H1 (cell line): ENCODE measurements around the gene YRDC. TPM values are rescaled to one million over a fixed set of nuclear protein-coding genes. Genes with fewer than 3 reads are reported as not detected.

Source experiments
- BRCA1 ChIP-seq: IDR thresholded peaks from 2 replicates; pipeline ENCODE4 v1.6.1; 2012; ENCODE audit warnings: low read depth, low read length, improper control_type of control experiment
- CHD1 ChIP-seq: IDR thresholded peaks from 2 replicates; pipeline ENCODE4 v1.6.1; 2012; ENCODE audit warnings: low read depth, low read length, improper control_type of control experiment
- EP300 ChIP-seq, 2 experiments: IDR thresholded peaks; 1 replicate in 1 of 2; 2 replicates in 1 of 2; pipeline ENCODE4 v1.6.1; 2011 to 2012; ENCODE audit warnings: low read depth in 2 of 2, low read length in 2 of 2, mild to moderate bottlenecking in 2 of 2, borderline replicate concordance in 1 of 2, inconsistent platforms in 1 of 2, moderate library complexity in 1 of 2
- FOSL1 ChIP-seq: IDR thresholded peaks from 2 replicates; pipeline ENCODE4 v1.6.1; 2011; ENCODE audit warnings: mild to moderate bottlenecking, low read depth, low read length, moderate library complexity; ENCODE audit not compliant: insufficient read depth
- GABPA ChIP-seq: IDR thresholded peaks from 2 replicates; pipeline ENCODE4 v1.6.1; 2011; ENCODE audit warnings: mild to moderate bottlenecking, low read length, moderate library complexity, borderline replicate concordance; ENCODE audit not compliant: insufficient read depth
- HDAC6 ChIP-seq: IDR thresholded peaks from one replicate; pipeline ENCODE4 v1.7.1; 2012; ENCODE audit warnings: low read depth, mild to moderate bottlenecking, inconsistent platforms, low read length, moderate library complexity
- JUND ChIP-seq: IDR thresholded peaks from 2 replicates; pipeline ENCODE4 v1.6.1; 2011; ENCODE audit warnings: mild to moderate bottlenecking, improper control_type of control experiment, low read length
- KDM1A ChIP-seq: fragments of 200-600, 300-600 bp; sonication (generic); IDR thresholded peaks from 2 replicates; pipeline ENCODE4 v1.7.1; 2016; ENCODE audit warnings: mild to moderate bottlenecking, low read length, borderline replicate concordance
- SP4 ChIP-seq: IDR thresholded peaks from 2 replicates; pipeline ENCODE4 v1.6.1; 2012; ENCODE audit warnings: low read length, inconsistent platforms
- TBP ChIP-seq: IDR thresholded peaks from 2 replicates; pipeline ENCODE4 v1.6.1; 2011; ENCODE audit warnings: low read depth, low read length, improper control_type of control experiment
- polyA plus RNA-seq, 7 experiments: library from polyadenylated mRNA; depleted of rRNA in 3 of 7; stranded (reverse) in 5 of 7; unstranded in 2 of 7; fragments of >200 nt in 5 of 7; fragments of 200-250 nt in 2 of 7; gene quantifications; 1 replicate in 5 of 7; 2 replicates in 1 of 7; 4 replicates in 1 of 7; pipeline versions ENCODE4 v1.2.1 to v1.2.3, GENCODE V29; 2011 to 2013; ENCODE audit warnings: missing spikeins in 2 of 7, mixed read lengths in 2 of 7
- total RNA-seq: library from RNA; stranded (reverse); fragmentation: NEBNext Ultra II Directional; extraction: Animal tissue kit (Norgen Biotek cat#: 25700); gene quantifications from 2 replicates; pipeline ENCODE4 v1.2.1, GENCODE V29; 2021

YRDC gene
- total and polyA plus RNA-seq, 2 of the 8 experiments (the other 6 are each of a cell fraction or from before 2014, with no cell fraction given), result 21.1 to 21.6 TPM

- no peak for TF ChIP-seq EP300 (IDR thresholded peaks at IDR 0.05; ENCODE audit: borderline replicate concordance in 1 of 2, low read depth in 2 of 2, low read length in 2 of 2)
- no peak for TF ChIP-seq FOSL1
- TF ChIP-seq BRCA1, result no peak
- no peak for TF ChIP-seq GABPA
- TF ChIP-seq JUND, result no peak
- TF ChIP-seq CHD1, result no peak
- no peak for TF ChIP-seq HDAC6
- TF ChIP-seq KDM1A, result no peak
- no peak for TF ChIP-seq TBP
- TF ChIP-seq SP4, result no peak
Observed at GRCh38 chr1:37841652-37842051, 33.6 kb upstream of the YRDC start (continued).
